ENCODE measurements around the gene KLHL21. TPM values are rescaled to one million over a fixed set of nuclear protein-coding genes. Genes with fewer than 3 reads are reported as not detected.
A peak's percentile ranks its signal among the peaks of the same experiment; 100 is the strongest.

KLHL21 gene
- total and polyA plus RNA-seq, 9 of the 15 experiments (the other 6 are each of a cell fraction or from before 2014, with no cell fraction given): 2.1 to 42.1 (median 17.5) TPM

- TF ChIP-seq FOXA3 (CRISPR knock-in tag; conservative IDR thresholded peaks at IDR 0.05 in 1 of 2, IDR thresholded peaks at IDR 0.05 in 1 of 2) (peak in 1 of 2 experiments; percentile 73; a peak in 2 of 4 replicates), ELF2 (CRISPR knock-in tag; IDR thresholded peaks at IDR 0.05) (no peak), CCAR2 (IDR thresholded peaks at IDR 0.05; ENCODE audit: low read depth, low read length) (no peak), NFE2L1 (tag; IDR thresholded peaks at IDR 0.05; ENCODE audit: borderline replicate concordance, low read depth) (no peak), POLR3G (IDR thresholded peaks at IDR 0.05; ENCODE audit: extremely low read depth, insufficient read length, insufficient replicate concordance) (no peak), HINFP (tag; conservative IDR thresholded peaks at IDR 0.05; ENCODE audit: low read depth) (no peak), PML (IDR thresholded peaks at IDR 0.05; ENCODE audit: low read length) (0 out of 2 replicates have a peak, but pooled peaks have one; percentile 9), BCL6 (CRISPR knock-in tag; IDR thresholded peaks at IDR 0.05) (no peak), U2AF1 (optimal IDR thresholded peaks at IDR 0.05; ENCODE audit: low read depth, low read length) (peak; percentile 82), GTF2A2 (tag; IDR thresholded peaks at IDR 0.05) (0 out of 2 replicates have a peak, but pooled peaks have one; percentile 21), SAFB (IDR thresholded peaks at IDR 0.05; ENCODE audit: borderline replicate concordance, low read depth, low read length) (peak; percentile 66; the same call in 1 of the 2 replicates), ZBTB34 (CRISPR knock-in tag; IDR thresholded peaks at IDR 0.05) (no peak), MITF (IDR thresholded peaks at IDR 0.05) (no peak), BCLAF1 (IDR thresholded peaks at IDR 0.05; ENCODE audit: borderline replicate concordance in 1 of 2, control insufficient read depth in 1 of 2, low read depth in 2 of 2, low read length in 1 of 2) (0 out of 4 replicates have a peak, but pooled peaks of 1 of the 2 experiments have one; percentile 48), DMBX1 (CRISPR knock-in tag; IDR thresholded peaks at IDR 0.05; ENCODE audit: borderline replicate concordance) (0 out of 2 replicates have a peak, but pooled peaks have one; percentile 35), SAFB2 (IDR thresholded peaks at IDR 0.05; ENCODE audit: borderline replicate concordance, low read depth, low read length, severe bottlenecking) (no peak), ZNF282 (CRISPR knock-in tag; IDR thresholded peaks at IDR 0.05) (peak; percentile 35; the same call in 1 of the 2 replicates), CREM (IDR thresholded peaks at IDR 0.05; ENCODE audit: low read depth) (peak; percentile 57), FOS (IDR thresholded peaks at IDR 0.05; ENCODE audit: extremely low read depth, insufficient read length) (no peak)
These were observed 48.4 kb downstream of the KLHL21 start, which contains the start of gene NOL9 (continued) for GRCh38 chr1:6554031-6554906.
